GM12874 (cell line): ENCODE data around the gene SRPRB.

Experiments used
- TF ChIP-seq, protein P1 (sequence below): IDR thresholded peaks from 2 replicates; pipeline ENCODE4 v1.5.1; 2011; ENCODE audit warnings: low read depth, mild to moderate bottlenecking, control low read depth, low read length, moderate library complexity; ENCODE audit not compliant: insufficient read depth

The SRPRB gene

DNA sequence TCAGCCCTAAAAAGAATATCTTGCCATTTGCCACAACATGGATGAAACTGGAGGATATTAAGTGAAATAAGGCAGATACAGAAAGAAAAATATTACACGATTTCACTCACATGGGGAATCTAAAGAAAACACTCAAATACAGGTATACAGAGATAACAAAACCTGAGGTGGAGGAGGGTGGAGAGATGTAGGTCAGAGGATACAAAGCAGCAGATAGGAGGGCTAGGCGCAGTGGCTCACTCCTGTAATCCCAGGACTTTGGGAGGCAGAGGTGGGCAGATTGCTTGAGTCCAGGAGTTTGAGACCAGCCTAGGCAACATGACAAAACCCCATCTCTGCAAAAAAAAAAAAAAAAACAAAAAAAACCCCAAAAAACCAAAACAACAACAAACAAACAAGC is 23.2 kb upstream of the SRPRB start:
- TF ChIP-seq, protein P1, sequence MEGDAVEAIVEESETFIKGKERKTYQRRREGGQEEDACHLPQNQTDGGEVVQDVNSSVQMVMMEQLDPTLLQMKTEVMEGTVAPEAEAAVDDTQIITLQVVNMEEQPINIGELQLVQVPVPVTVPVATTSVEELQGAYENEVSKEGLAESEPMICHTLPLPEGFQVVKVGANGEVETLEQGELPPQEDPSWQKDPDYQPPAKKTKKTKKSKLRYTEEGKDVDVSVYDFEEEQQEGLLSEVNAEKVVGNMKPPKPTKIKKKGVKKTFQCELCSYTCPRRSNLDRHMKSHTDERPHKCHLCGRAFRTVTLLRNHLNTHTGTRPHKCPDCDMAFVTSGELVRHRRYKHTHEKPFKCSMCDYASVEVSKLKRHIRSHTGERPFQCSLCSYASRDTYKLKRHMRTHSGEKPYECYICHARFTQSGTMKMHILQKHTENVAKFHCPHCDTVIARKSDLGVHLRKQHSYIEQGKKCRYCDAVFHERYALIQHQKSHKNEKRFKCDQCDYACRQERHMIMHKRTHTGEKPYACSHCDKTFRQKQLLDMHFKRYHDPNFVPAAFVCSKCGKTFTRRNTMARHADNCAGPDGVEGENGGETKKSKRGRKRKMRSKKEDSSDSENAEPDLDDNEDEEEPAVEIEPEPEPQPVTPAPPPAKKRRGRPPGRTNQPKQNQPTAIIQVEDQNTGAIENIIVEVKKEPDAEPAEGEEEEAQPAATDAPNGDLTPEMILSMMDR, result no peak

DNA sequence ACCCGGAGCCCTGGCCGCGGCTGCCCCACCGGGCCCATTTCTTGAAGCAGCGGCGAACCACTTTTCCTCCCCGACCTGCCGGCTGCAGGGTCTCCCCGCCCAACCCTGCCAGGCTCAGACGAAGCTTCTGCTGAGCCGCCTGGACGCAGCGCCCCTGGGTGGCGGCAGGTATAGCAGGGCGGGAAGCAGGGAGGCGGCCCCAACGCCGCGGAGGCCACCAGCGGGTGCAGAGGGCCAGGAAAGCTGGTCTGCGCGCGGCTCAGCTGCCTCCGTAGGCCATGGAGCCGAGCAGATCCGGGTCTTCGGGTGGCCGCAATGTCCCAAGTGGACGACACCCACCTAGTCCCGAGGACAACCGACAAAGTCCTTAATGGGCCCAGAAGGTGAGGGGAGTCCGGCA is 21.9 kb upstream of the SRPRB start:
- TF ChIP-seq, protein P1, result no peak

DNA sequence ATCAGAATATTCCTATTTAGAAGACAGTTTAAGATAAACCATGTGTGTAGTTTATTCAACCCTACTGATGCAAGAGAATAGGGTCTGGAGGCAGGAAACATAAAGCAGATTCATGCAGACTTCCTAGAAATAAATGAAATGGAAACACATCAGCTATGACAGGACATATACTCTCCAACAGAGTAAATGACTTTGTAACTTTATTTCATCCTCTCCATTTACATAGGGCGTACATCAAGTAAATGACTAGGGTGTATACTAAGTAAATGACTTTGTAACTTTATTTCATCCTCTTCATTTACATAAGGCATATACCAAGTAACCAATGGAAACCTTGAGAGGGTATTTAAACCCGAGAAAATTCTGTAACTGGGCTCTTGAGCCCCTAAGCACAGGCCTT is 17.6 kb upstream of the SRPRB start:
- TF ChIP-seq, protein P1, result no peak

DNA sequence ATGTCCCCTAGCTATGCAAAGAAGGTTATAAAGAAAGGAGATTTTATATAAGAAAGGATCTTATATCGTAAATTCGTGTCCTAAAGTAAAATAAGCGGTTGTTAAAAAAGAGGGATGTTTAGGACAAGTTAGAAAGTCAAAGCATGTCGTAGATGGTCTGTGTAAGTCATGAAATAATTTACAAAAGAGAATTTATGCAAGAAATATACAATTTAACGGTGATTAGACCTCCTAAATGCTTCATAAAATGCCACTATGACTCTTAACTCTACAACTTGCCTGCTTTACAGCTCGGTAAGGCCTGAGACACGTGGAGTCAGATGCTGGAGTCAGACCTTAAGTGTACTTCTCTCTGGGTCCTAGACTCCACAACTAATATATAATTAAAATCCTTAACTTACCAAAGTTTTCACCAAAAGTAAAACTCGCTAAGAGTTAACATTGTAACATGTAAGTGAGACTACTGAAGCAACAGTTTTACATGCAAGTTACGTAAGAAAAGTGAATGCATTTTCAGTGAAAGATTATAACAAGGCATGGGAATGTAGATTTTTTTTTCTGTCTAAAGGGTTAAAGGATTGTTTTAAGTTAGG is 13.3 kb upstream of the SRPRB start:
- TF ChIP-seq, protein P1, result no peak

DNA sequence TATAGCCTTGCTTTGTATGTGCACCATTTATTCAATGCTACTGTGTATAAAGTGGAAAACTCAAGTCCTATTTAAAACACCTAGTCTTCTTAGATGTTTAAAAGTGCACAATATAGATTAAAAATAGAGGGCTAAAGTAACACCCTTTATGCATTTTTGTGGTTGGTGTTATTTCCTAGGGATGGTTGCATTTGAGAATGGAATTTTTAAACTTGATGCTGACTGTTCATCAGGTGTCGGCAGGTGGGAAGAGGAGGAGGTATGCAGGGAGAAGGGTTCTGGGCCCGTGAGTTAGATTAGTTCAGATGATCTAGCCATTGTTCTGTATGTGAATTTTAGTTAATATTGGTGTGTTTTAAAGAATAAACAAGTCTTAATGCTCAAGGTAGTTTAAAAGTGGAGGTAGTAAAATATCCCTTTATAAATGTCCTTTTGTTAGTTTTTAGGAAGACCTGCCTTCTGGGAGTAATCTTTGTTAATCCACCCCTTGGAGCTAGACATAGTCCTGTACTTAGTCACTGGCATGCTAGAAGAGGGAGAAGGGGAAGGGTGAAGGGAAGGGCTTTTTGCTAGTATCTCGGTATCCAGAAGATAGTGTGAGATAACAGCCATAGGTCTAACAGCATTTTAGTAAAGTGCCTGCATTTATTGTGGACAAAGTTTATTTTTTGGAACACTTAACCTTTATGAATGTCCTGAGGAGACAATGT is 8.1 kb upstream of the SRPRB start:
- TF ChIP-seq, protein P1, result no peak

DNA sequence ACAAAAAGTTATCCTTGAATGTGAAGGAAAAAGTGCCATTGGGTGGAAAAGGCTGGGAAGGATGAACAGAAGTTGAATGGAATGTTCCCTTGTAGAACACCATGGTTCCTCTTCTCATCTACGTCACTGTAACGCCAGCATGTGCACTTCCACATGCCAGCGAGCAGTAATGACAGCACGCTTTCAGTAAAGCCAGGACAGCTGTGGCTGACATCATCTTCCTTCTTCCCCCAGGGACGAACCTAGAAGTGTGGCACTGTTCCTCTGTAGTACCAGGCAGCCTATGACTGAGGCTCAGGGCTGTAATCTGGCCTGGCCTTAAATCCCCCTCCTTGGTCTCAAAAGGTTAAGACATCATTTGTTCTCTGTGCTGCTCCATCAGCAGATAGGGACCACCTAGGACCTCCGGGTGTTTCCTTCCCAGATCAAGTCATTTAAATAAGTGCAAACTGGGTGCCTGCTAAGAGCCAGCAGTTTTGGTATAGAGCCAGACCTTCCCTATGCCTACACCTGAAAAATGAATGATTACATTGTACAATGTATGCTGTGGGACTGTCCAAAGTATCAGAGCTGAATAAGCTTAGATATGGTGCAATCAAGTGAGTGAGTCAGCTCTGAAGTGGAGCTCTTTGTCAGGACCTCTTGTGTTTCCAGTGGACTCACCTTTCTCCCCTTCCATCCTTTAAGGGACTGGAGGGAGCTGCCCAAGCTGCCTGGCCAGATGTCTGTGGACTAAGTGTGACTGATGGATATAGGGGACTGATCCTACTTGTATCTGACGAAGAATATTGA is 5.6 kb upstream of the SRPRB start:
- TF ChIP-seq, protein P1, result no peak

DNA sequence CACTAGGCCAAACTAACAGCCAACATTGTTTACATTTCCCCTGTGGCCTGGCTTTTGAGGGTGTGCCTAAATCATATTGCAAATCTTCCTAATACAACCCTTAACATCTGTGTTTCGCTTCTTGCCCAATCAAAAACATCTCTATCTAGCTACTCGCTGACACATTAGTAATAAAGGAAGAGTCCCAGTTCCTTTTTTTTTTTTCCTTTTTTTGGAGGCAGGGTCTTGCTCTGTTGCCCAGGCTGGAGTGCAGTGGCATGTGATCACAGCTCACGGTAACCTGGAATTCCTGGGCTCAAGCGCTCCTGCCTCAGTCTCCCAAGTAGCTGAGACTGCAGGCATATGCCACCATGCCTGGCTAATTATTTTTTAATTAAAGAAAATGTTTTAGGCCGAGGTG is 2.1 kb upstream of the SRPRB start:
- TF ChIP-seq, protein P1, result no peak
